ENCODE results near the gene ATOH7. TPM values are rescaled to one million over a fixed set of nuclear protein-coding genes. Genes with fewer than 3 reads are reported as not detected.
"Not testable (repeated sequence)": the region's sequence is repeated elsewhere in the genome, so short reads cannot be mapped to it uniquely, and the experiment has no call there.

The ATOH7 gene
- total and polyA plus RNA-seq, 9 donors = 0.11 to 0.13 (median 0.11) TPM; not detected in 6

DNA sequence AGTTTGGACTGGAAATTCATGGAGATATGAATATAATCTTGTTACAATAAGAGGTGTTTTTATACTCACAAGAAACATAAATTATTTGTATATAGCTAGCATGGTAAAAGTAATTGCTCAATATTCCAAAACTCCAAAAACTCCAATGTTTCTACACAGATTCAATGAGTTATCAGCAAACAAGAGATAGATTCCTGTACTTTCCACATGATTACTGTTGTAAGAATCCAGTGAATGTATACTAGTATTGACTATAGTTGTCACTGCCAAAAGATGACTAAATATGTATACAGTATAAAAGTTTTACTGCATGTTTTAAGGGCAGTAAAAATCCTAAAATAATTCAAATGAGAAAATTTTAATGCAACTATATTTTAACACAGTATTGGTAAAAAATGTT lies 10.7 kb downstream of the ATOH7 start:
- no peak overlapping the region for H3K4me3 ChIP-seq (ENCODE audit: low read length)
- no peak overlapping the region for H3K27ac ChIP-seq (ENCODE audit: low read length)
- H3K9me3 ChIP-seq (replicated peaks; ENCODE audit: control insufficient read depth, low read depth, low read length) = no peaks in the 10 kb centered on the region
- H3K36me3 ChIP-seq (ENCODE audit: control insufficient read depth, insufficient read depth, low read length) = no peaks in the 10 kb centered on the region
- H3K4me1 ChIP-seq (ENCODE audit: control insufficient read depth, insufficient read depth, low read length) = no peaks in the 10 kb centered on the region
- H3K27me3 ChIP-seq (ENCODE audit: control insufficient read depth, insufficient read depth, low read length) = no peaks in the 10 kb centered on the region
- no peak for DNase-seq

- no peak overlapping the region for H3K4me3 ChIP-seq (ENCODE audit: low read length)
- no peaks in the 10 kb centered on the region for H3K9me3 ChIP-seq (replicated peaks; ENCODE audit: control insufficient read depth, low read depth, low read length)
- H3K36me3 ChIP-seq (ENCODE audit: control insufficient read depth, insufficient read depth, low read length) = peaks cover 3% of the 10 kb centered on the region
- H3K27ac ChIP-seq (ENCODE audit: low read length) = no peak overlapping the region
- DNase-seq = no peak
- no peaks in the 10 kb centered on the region for H3K4me1 ChIP-seq (ENCODE audit: control insufficient read depth, insufficient read depth, low read length)
- 83% methylated on average over 1 of the region's 4 CpGs for WGBS (ENCODE audit: insufficient coverage)
- H3K27me3 ChIP-seq (ENCODE audit: control insufficient read depth, insufficient read depth, low read length) = no peaks in the 10 kb centered on the region
Measured at GRCh38 chr10:68218786-68219185, 13.1 kb downstream of the ATOH7 start.

GRCh38 chr10:68212721-68213352 lies 19.1 kb downstream of the ATOH7 start:
- peaks cover 17% of the 10 kb centered on the region for H3K36me3 ChIP-seq (ENCODE audit: control insufficient read depth, insufficient read depth, low read length)
- DNase-seq = peak; percentile 33
- no peak overlapping the region for H3K4me3 ChIP-seq (ENCODE audit: low read length)
- H3K9me3 ChIP-seq (replicated peaks; ENCODE audit: control insufficient read depth, low read depth, low read length) = no peaks in the 10 kb centered on the region
- no peaks in the 10 kb centered on the region for H3K4me1 ChIP-seq (ENCODE audit: control insufficient read depth, insufficient read depth, low read length)
- no peak overlapping the region for H3K27ac ChIP-seq (ENCODE audit: low read length)
- 100% methylated on average over 2 of the region's 8 CpGs for WGBS (ENCODE audit: insufficient coverage)
- no peaks in the 10 kb centered on the region for H3K27me3 ChIP-seq (ENCODE audit: control insufficient read depth, insufficient read depth, low read length)

DNA sequence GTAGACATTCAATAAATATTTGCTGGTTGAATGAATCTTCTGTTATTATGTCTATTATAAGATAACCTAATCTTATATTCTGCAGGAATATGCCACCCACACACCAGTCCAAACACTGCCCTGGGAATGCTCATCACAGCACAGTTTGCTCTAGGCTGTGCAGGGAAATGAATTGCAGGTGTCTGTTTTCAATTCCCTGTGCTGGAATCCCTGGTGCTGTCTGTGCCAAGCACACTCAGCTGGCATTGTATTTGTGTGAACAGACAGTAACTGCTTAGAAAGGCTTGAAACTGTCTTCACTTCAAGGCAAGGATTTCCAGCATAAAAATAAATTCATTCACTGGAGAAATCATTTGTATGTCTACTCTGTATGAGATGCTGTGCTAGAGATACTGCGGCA lies 20.2 kb downstream of the ATOH7 start:
- Histone ChIP-seq H3K9me3 (replicated peaks; ENCODE audit: control insufficient read depth, low read depth, low read length) (no peaks in the 10 kb centered on the region), H3K4me3 (ENCODE audit: low read length) (no peak overlapping the region), H3K27me3 (ENCODE audit: control insufficient read depth, insufficient read depth, low read length) (no peaks in the 10 kb centered on the region), H3K27ac (ENCODE audit: low read length) (no peak overlapping the region), H3K4me1 (ENCODE audit: control insufficient read depth, insufficient read depth, low read length) (no peaks in the 10 kb centered on the region), H3K36me3 (ENCODE audit: control insufficient read depth, insufficient read depth, low read length) (peaks cover 17% of the 10 kb centered on the region)
- no peak for DNase-seq
- WGBS (ENCODE audit: insufficient coverage) = no CpG with 5 or more reads among the region's 1 CpG

DNA sequence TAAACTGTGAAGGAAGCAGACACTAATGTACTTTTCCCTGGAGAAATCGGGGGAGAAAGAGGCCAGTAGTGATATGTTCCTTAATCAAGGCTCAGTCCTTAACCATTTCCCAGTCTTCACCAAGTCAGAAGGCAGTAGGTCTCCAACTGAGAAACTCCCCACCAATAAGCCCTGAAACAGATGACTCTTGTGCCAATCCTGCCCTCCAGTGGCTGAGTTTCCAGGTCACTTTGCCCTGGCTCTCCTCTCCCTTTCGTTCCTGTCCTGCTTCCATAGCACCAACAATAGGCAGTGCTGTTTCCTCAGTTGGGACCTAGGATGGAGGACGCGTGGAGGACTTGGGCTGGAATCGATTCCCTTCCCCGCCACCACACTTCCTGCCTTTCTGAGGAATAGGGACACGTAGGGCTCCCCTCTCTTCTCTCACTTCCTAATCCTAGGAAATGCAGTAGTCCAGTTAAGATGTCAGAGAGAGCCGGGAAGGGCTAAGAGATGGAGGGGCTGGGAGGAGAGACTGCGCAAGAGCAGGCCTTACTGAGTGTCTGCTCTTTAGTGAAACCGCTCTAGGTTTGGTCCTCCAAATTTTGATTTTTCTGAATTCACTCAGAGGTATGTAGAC lies 23.4 kb downstream of the ATOH7 start:
- Histone ChIP-seq H3K4me1 (ENCODE audit: control insufficient read depth, insufficient read depth, low read length) (no peaks in the 10 kb centered on the region), H3K27ac (ENCODE audit: low read length) (no peak overlapping the region), H3K27me3 (ENCODE audit: control insufficient read depth, insufficient read depth, low read length) (no peaks in the 10 kb centered on the region), H3K9me3 (replicated peaks; ENCODE audit: control insufficient read depth, low read depth, low read length) (no peaks in the 10 kb centered on the region), H3K36me3 (ENCODE audit: control insufficient read depth, insufficient read depth, low read length) (peaks cover 16% of the 10 kb centered on the region), H3K4me3 (ENCODE audit: low read length) (no peak overlapping the region)
- WGBS (ENCODE audit: insufficient coverage) = 93% methylated on average over 3 of the region's 10 CpGs
- DNase-seq = peak; percentile 31

DNA sequence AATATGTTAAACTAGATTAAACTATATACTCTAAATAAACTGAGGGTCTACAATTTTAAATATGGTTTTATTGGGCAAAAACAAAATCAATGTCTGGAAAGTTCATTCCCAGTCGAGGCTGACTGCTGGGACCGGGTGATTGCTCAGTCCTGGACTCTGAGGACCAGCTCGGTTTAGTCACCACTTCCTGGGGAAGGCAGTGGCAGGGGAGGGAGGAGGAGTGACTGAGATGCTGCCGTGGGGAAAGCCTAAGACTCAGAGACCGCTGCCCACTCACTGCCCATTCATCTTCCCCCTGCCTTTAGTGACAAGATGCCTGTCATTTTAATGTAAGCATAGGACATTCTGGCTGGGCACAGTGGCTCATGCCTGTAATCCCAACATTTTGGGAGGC lies 29.0 kb downstream of the ATOH7 start:
- WGBS (ENCODE audit: insufficient coverage) = no CpG with 5 or more reads among the region's 5 CpGs
- H3K27ac ChIP-seq (ENCODE audit: low read length) = no peak overlapping the region
- peaks cover 13% of the 10 kb centered on the region for H3K36me3 ChIP-seq (ENCODE audit: control insufficient read depth, insufficient read depth, low read length)

DNA sequence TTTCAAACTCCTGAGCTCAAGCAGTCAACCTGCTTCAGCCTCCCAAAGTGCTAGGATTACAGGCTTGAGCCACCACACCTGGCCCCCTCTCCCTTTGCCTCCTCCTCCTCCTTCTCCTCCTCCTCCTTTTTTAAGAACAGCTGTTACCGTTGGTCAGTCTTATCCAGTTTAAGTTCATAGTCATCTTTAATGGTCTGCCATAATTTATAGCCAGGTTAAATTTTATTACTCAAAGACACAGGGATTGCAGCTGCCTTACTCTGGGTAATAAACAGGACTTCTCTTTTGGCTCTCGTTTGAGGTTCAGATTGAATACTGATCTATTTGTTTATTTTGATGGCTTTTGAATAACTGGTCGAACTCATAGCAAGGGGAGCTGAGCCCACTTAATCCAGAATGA lies 35.2 kb downstream of the ATOH7 start:
- no peak overlapping the region for H3K27ac ChIP-seq (ENCODE audit: low read length)
- DNase-seq = no peak
- peaks cover 2% of the 10 kb centered on the region for H3K27me3 ChIP-seq (ENCODE audit: control insufficient read depth, insufficient read depth, low read length)
- H3K9me3 ChIP-seq (replicated peaks; ENCODE audit: control insufficient read depth, low read depth, low read length) = no peaks in the 10 kb centered on the region
- H3K36me3 ChIP-seq (ENCODE audit: control insufficient read depth, insufficient read depth, low read length) = peaks cover 9% of the 10 kb centered on the region
- no peaks in the 10 kb centered on the region for H3K4me1 ChIP-seq (ENCODE audit: control insufficient read depth, insufficient read depth, low read length)
- 38% methylated on average over 1 of the region's 3 CpGs for WGBS (ENCODE audit: insufficient coverage)
- H3K4me3 ChIP-seq (ENCODE audit: low read length) = no peak overlapping the region

More for the DNA sequence above, 29.0 kb downstream of the ATOH7 start:
- H3K9me3 ChIP-seq (replicated peaks; ENCODE audit: control insufficient read depth, low read depth, low read length) = no peaks in the 10 kb centered on the region
- no peak overlapping the region for H3K4me3 ChIP-seq (ENCODE audit: low read length)
- peaks cover 2% of the 10 kb centered on the region for H3K27me3 ChIP-seq (ENCODE audit: control insufficient read depth, insufficient read depth, low read length)
- no peaks in the 10 kb centered on the region for H3K4me1 ChIP-seq (ENCODE audit: control insufficient read depth, insufficient read depth, low read length)
- no peak for DNase-seq

DNA sequence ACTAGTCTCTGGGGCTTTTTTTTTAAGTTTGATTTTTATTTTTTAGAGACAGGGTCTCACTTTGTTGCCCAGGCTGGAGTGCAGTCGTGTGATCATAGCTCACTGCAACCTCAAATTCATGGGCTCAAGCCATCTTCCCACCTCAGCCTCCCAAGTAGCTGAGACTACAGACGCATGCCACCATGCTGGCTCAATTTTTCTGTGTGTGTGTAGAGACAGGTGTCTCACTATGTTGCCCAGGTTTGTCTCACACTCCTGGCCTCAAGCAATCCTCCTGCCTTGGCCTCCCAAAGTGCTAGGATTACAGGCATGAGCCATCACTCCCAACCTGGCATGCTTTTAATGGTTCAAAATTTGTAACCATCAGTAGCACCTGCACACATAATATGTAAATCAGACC lies 36.1 kb downstream of the ATOH7 start:
- not testable (repeated sequence) for H3K27me3 ChIP-seq (ENCODE audit: control insufficient read depth, insufficient read depth, low read length); H3K9me3 ChIP-seq (replicated peaks; ENCODE audit: control insufficient read depth, low read depth, low read length); DNase-seq; H3K4me1 ChIP-seq (ENCODE audit: control insufficient read depth, insufficient read depth, low read length); H3K4me3 ChIP-seq (ENCODE audit: low read length); H3K36me3 ChIP-seq (ENCODE audit: control insufficient read depth, insufficient read depth, low read length); H3K27ac ChIP-seq (ENCODE audit: low read length)
- no CpG with 5 or more reads among the region's 2 CpGs for WGBS (ENCODE audit: insufficient coverage)

GRCh38 chr10:68194290-68194689 lies 37.6 kb downstream of the ATOH7 start:
- Histone ChIP-seq H3K4me1 (ENCODE audit: control insufficient read depth, insufficient read depth, low read length) (no peaks in the 10 kb centered on the region), H3K4me3 (ENCODE audit: low read length) (no peak overlapping the region), H3K9me3 (replicated peaks; ENCODE audit: control insufficient read depth, low read depth, low read length) (no peaks in the 10 kb centered on the region), H3K36me3 (ENCODE audit: control insufficient read depth, insufficient read depth, low read length) (peaks cover 5% of the 10 kb centered on the region), H3K27me3 (ENCODE audit: control insufficient read depth, insufficient read depth, low read length) (peaks cover 2% of the 10 kb centered on the region), H3K27ac (ENCODE audit: low read length) (no peak overlapping the region)
- no peak for DNase-seq
- 66% methylated on average over 4 of the region's 6 CpGs for WGBS (ENCODE audit: insufficient coverage)

DNA sequence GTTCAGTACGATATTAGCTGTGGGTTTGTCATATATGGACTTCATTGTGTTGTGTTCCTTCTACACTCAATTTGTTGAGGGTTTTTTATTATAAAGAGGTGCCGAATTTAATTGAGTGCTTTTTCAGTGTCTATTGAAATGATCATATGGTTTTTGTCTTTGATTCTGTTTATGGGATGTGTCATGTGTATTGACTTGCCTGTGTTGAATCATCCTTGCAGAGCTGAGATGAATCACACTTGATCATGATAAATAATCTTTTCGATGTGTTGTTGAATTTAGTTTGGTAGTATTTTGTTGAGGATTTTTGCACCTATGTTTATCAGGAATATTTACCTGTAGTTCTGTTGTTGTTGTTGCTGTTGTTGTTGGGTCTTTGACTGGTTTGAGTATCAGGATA lies 39.8 kb downstream of the ATOH7 start:
- DNase-seq = no peak
- WGBS (ENCODE audit: insufficient coverage) = 100% methylated on average over 1 of the region's 3 CpGs
- H3K9me3 ChIP-seq (replicated peaks; ENCODE audit: control insufficient read depth, low read depth, low read length) = no peaks in the 10 kb centered on the region
- H3K4me1 ChIP-seq (ENCODE audit: control insufficient read depth, insufficient read depth, low read length) = no peaks in the 10 kb centered on the region
- no peak overlapping the region for H3K27ac ChIP-seq (ENCODE audit: low read length)
- H3K27me3 ChIP-seq (ENCODE audit: control insufficient read depth, insufficient read depth, low read length) = no peaks in the 10 kb centered on the region
- no peak overlapping the region for H3K4me3 ChIP-seq (ENCODE audit: low read length)
- H3K36me3 ChIP-seq (ENCODE audit: control insufficient read depth, insufficient read depth, low read length) = no peaks in the 10 kb centered on the region

DNA sequence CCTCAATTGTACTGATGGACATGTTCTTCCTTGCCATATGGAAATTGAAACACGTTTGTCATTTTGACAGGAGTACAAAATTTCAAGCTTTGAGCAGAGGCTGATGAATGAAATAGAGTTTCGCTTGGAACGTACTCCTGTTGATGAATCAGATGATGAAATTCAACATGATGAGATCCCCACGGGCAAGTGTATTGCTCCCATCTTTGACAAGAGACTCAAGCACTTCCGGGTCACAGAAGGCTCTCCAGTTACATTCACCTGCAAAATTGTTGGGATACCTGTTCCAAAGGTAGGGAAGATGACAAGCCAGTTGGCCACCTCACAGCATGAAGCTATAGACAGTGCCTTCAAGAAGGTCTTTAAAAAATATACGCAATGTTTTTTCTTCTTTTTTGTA lies 43.1 kb downstream of the ATOH7 start:
- 79% methylated on average over 5 of the region's 6 CpGs for WGBS (ENCODE audit: insufficient coverage)
- Histone ChIP-seq H3K27ac (ENCODE audit: low read length) (no peak overlapping the region), H3K9me3 (replicated peaks; ENCODE audit: control insufficient read depth, low read depth, low read length) (no peaks in the 10 kb centered on the region), H3K27me3 (ENCODE audit: control insufficient read depth, insufficient read depth, low read length) (no peaks in the 10 kb centered on the region), H3K4me1 (ENCODE audit: control insufficient read depth, insufficient read depth, low read length) (peaks cover 5% of the 10 kb centered on the region), H3K4me3 (ENCODE audit: low read length) (no peak overlapping the region), H3K36me3 (ENCODE audit: control insufficient read depth, insufficient read depth, low read length) (no peaks in the 10 kb centered on the region)
- DNase-seq = no peak

Measured in muscle of leg (tissue), 11 donors.